NCI-H1436 treated with DMSO at 0.1 percent for 48 hours (cell line): Measurements from ENCODE around the gene DNAH17.
"Not testable (repeated sequence)": the region's sequence is repeated elsewhere in the genome, so short reads cannot be mapped to it uniquely, and the experiment has no call there.

ENCODE experiments used
- DNase-seq: peaks from one replicate; lab custom pipeline; 2025; lab: John Stamatoyannopoulos, UW

DNAH17 gene

GRCh38 chr17:78522031-78522809, 55.0 kb downstream of the DNAH17 start:
- no peak for DNase-seq

- no peak for DNase-seq
Observed at GRCh38 chr17:78517421-78517820, 59.8 kb downstream of the DNAH17 start.

GRCh38 chr17:78515480-78515879, 61.7 kb downstream of the DNAH17 start:
- DNase-seq, result no peak

- DNase-seq, result no peak
Observed at GRCh38 chr17:78514521-78514920, 62.7 kb downstream of the DNAH17 start.

GRCh38 chr17:78512976-78513375, 64.2 kb downstream of the DNAH17 start:
- DNase-seq, result no peak

GRCh38 chr17:78510141-78511075, 66.8 kb downstream of the DNAH17 start:
- DNase-seq, result no peak

GRCh38 chr17:78507526-78507925, 69.7 kb downstream of the DNAH17 start:
- no peak for DNase-seq

GRCh38 chr17:78506454-78507309, 70.5 kb downstream of the DNAH17 start:
- DNase-seq, result no peak

- no peak for DNase-seq
Observed at GRCh38 chr17:78504156-78504925, 72.9 kb downstream of the DNAH17 start.

GRCh38 chr17:78503388-78503787, 73.8 kb downstream of the DNAH17 start:
- DNase-seq, result not testable (repeated sequence)

GRCh38 chr17:78502611-78503148, 74.5 kb downstream of the DNAH17 start:
- DNase-seq, result no peak

GRCh38 chr17:78501241-78502036, 75.8 kb downstream of the DNAH17 start:
- no peak for DNase-seq

- no peak for DNase-seq
Observed at GRCh38 chr17:78500806-78501205, 76.4 kb downstream of the DNAH17 start.

GRCh38 chr17:78499715-78500540, 77.3 kb downstream of the DNAH17 start:
- DNase-seq, result no peak

- no peak for DNase-seq
Observed at GRCh38 chr17:78498848-78499247, 78.3 kb downstream of the DNAH17 start.

- DNase-seq, result peak; percentile 25
Observed at GRCh38 chr17:78497115-78497540, 80.1 kb downstream of the DNAH17 start.

- no peak for DNase-seq
Observed at GRCh38 chr17:78496311-78496710, 80.9 kb downstream of the DNAH17 start.

GRCh38 chr17:78495634-78496033, 81.6 kb downstream of the DNAH17 start:
- DNase-seq, result no peak

- DNase-seq, result no peak
Observed at GRCh38 chr17:78494696-78495330, 82.4 kb downstream of the DNAH17 start.
